Ovary (tissue), 3 donors: ENCODE data around the gene WDR49.

ENCODE experiments used
- CTCF ChIP-seq, 3 donors: fragments of 450-650 bp in 2 of 3; fragments of 200-600 bp in 1 of 3; IDR thresholded peaks; one replicate each; pipeline versions ENCODE4 v1.5.1 to v1.8.0; 2016 to 2022; ENCODE audit warnings: antibody characterized with exemption in 3 of 3, mild to moderate bottlenecking in 1 of 3
- EP300 ChIP-seq: sonication (generic); formaldehyde crosslinking; IDR thresholded peaks from one replicate; pipeline ENCODE4 v1.6.1; 2017; ENCODE audit warnings: antibody characterized with exemption
- POLR2A ChIP-seq: fragments of 450-650 bp; IDR thresholded peaks from one replicate; pipeline ENCODE4 v1.6.1; 2017; ENCODE audit warnings: antibody characterized with exemption, mild to moderate bottlenecking, moderate library complexity
- donor health status: DM: no; HTN: no; CAD: no.

- TF ChIP-seq EP300 (no peak), CTCF (IDR thresholded peaks at IDR 0.05) (no peak), POLR2A (no peak)
These were observed 46.3 kb upstream of the WDR49 start for GRCh38 chr3:167700046-167700445.
